Measurements from ENCODE around the gene USP7.
"Not testable (repeated sequence)": the region's sequence is repeated elsewhere in the genome, so short reads cannot be mapped to it uniquely, and the experiment has no call there.

USP7 gene

GRCh38 chr16:8924214-8924613 is 39.5 kb downstream of the USP7 start:
- DNase-seq (ENCODE audit: low read depth): no peak

GRCh38 chr16:8923199-8923598 is 40.5 kb downstream of the USP7 start:
- DNase-seq (ENCODE audit: low read depth): no peak

GRCh38 chr16:8921347-8921984 is 42.2 kb downstream of the USP7 start:
- no peak for DNase-seq (ENCODE audit: low read depth)

- DNase-seq (ENCODE audit: low read depth): no peak
Measured at GRCh38 chr16:8920645-8921346, 42.9 kb downstream of the USP7 start.

- DNase-seq (ENCODE audit: low read depth): no peak
Measured at GRCh38 chr16:8919934-8920462, 43.7 kb downstream of the USP7 start.

GRCh38 chr16:8919089-8919933 is 44.4 kb downstream of the USP7 start:
- no peak for DNase-seq (ENCODE audit: low read depth)

GRCh38 chr16:8917336-8917735 is 46.4 kb downstream of the USP7 start:
- DNase-seq (ENCODE audit: low read depth): not testable (repeated sequence)

GRCh38 chr16:8916541-8917225 is 47.0 kb downstream of the USP7 start:
- no peak for DNase-seq (ENCODE audit: low read depth)

- DNase-seq (ENCODE audit: low read depth): no peak
Measured at GRCh38 chr16:8915722-8916301, 47.9 kb downstream of the USP7 start.

- DNase-seq (ENCODE audit: low read depth): no peak
Measured at GRCh38 chr16:8914098-8914497, 49.6 kb downstream of the USP7 start.

- no peak for DNase-seq (ENCODE audit: low read depth)
Measured at GRCh38 chr16:8912793-8913192, 50.9 kb downstream of the USP7 start.

- no peak for DNase-seq (ENCODE audit: low read depth)
Measured at GRCh38 chr16:8910811-8911210, 52.9 kb downstream of the USP7 start.

GRCh38 chr16:8908810-8909468 is 54.8 kb downstream of the USP7 start:
- DNase-seq (ENCODE audit: low read depth): no peak

GRCh38 chr16:8907096-8907495 is 56.6 kb downstream of the USP7 start:
- DNase-seq (ENCODE audit: low read depth): no peak

GRCh38 chr16:8905795-8906591 is 57.7 kb downstream of the USP7 start:
- DNase-seq (ENCODE audit: low read depth): no peak

GRCh38 chr16:8905168-8905762 is 58.4 kb downstream of the USP7 start:
- no peak for DNase-seq (ENCODE audit: low read depth)

- DNase-seq (ENCODE audit: low read depth): no peak
Measured at GRCh38 chr16:8904018-8904430, 59.7 kb downstream of the USP7 start.

- no peak for DNase-seq (ENCODE audit: low read depth)
Measured at GRCh38 chr16:8903004-8903403, 60.7 kb downstream of the USP7 start.

- DNase-seq (ENCODE audit: low read depth): no peak
Measured at GRCh38 chr16:8901320-8901861, 62.3 kb downstream of the USP7 start.

- no peak for DNase-seq (ENCODE audit: low read depth)
Measured at GRCh38 chr16:8900343-8900742, 63.4 kb downstream of the USP7 start.

Data from HS-27A (cell line).